HG03354 (cell line): ENCODE results near the gene NXPH3.

ENCODE experiments used
- ATAC-seq: cut with Tn5 transposase; IDR thresholded peaks from one replicate; pipeline ENCODE4 v1.9.1; 2021; ENCODE audit warnings: mild to moderate bottlenecking; ENCODE audit not compliant: unreplicated experiment, poor library complexity, severe bottlenecking

Gene NXPH3

DNA sequence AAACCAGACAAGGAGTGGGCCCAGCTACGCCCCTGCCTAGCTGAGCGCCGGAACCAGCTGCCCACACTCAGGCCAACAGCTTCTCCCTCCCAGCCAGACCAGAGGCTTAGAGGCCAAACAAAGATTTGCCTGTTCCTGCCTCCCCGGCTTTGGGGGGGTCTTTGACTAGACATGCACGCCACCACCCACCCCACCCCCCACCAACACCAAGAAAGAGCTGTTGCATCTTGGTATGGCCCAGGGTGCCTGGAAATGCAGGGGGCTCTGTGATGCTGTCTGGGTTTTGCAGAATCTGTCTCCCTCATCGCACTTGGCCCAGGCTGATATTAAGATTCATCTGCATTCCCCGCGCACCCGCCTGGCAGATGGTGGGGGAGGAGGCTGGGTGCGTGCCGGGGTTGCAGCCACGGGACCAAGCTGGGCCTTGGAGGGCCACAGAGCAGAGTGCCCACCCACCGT is 1.3 kb upstream of the NXPH3 start:
- no peak for ATAC-seq

- ATAC-seq = no peak
These were observed 559 bp upstream of the NXPH3 start for GRCh38 chr17:49574945-49575678.

GRCh38 chr17:49576088-49576916 is 631 bp downstream of the NXPH3 start:
- no peak for ATAC-seq

DNA sequence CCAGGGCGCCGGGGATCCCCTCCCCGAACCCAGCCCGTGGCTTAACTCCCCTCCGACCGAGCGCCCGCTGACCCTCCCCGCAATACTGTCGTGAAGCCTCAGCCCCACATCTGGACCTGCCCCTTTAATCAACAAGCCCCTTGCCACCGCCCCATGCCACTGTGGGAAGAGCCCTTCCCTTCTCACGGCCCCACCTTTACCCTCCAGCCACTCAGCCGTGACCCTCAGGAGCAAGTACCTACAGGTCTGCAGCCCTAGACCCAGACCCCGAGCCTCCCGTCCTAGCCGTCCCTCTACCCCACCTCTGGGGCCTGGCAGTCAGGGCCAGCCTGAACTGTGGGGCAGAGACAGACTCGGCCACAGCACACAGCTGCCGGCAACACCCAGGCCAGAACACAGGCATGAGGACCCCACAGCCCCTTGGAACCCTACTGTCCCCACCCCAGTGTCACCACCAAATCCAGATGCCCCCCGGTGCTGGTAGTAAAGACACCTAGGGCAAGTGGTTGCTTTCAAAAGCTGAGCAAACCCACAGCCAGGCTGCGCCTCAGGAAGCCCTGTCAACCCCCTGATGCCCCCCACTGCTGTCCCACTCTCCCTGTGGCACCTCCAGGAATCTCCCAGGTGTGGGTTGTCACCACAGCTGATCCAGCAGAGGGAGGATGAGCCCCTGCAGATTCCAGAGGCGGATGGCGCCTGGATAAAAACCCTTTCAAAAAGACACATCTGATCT is 1.4 kb downstream of the NXPH3 start:
- no peak for ATAC-seq

DNA sequence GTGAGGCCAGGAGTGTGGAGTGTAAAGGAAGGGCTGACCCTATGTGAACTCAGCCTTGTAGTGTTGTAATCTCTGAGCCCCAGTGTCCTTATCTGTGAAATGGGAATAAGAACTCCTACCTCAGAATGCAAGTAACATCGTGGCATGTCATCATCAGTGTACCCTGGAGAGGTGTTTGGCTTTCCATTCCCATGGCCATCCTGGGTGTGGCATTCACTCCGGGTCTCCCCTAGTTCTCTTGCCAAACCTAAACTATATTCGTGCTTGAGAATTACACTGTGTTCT is 1.9 kb downstream of the NXPH3 start:
- ATAC-seq = no peak

GRCh38 chr17:49577963-49578362 is 2.3 kb downstream of the NXPH3 start:
- ATAC-seq = no peak

DNA sequence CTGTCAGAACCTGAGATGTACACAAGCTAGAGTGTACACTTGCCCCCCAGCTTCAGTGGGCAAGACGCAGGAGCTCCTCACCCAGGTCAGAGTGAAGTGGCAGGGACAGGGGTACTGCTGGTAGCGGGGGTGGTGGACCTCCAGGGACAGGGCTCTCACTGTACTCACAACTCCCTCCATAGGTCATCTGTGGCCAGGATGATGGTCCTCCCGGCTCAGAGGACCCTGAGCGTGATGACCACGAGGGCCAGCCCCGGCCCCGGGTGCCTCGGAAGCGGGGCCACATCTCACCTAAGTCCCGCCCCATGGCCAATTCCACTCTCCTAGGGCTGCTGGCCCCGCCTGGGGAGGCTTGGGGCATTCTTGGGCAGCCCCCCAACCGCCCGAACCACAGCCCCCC is 2.7 kb downstream of the NXPH3 start:
- ATAC-seq = no peak

DNA sequence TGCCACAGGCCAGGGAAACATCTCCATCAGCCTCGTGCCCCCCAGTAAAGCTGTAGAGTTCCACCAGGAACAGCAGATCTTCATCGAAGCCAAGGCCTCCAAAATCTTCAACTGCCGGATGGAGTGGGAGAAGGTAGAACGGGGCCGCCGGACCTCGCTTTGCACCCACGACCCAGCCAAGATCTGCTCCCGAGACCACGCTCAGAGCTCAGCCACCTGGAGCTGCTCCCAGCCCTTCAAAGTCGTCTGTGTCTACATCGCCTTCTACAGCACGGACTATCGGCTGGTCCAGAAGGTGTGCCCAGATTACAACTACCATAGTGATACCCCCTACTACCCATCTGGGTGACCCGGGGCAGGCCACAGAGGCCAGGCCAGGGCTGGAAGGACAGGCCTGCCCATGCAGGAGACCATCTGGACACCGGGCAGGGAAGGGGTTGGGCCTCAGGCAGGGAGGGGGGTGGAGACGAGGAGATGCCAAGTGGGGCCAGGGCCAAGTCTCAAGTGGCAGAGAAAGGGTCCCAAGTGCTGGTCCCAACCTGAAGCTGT is 3.4 kb downstream of the NXPH3 start:
- ATAC-seq = no peak

DNA sequence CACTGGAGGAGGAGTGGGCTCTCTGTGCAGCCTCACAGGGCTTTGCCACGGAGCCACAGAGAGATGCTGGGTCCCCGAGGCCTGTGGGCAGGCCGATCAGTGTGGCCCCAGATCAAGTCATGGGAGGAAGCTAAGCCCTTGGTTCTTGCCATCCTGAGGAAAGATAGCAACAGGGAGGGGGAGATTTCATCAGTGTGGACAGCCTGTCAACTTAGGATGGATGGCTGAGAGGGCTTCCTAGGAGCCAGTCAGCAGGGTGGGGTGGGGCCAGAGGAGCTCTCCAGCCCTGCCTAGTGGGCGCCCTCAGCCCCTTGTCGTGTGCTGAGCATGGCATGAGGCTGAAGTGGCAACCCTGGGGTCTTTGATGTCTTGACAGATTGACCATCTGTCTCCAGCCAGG is 3.9 kb downstream of the NXPH3 start:
- ATAC-seq = no peak

- ATAC-seq = no peak
These were observed 4.5 kb downstream of the NXPH3 start for GRCh38 chr17:49580055-49580721.

GRCh38 chr17:49580981-49581647 is 5.4 kb downstream of the NXPH3 start:
- no peak for ATAC-seq

- no peak for ATAC-seq
These were observed 6.0 kb downstream of the NXPH3 start for GRCh38 chr17:49581648-49581998.

DNA sequence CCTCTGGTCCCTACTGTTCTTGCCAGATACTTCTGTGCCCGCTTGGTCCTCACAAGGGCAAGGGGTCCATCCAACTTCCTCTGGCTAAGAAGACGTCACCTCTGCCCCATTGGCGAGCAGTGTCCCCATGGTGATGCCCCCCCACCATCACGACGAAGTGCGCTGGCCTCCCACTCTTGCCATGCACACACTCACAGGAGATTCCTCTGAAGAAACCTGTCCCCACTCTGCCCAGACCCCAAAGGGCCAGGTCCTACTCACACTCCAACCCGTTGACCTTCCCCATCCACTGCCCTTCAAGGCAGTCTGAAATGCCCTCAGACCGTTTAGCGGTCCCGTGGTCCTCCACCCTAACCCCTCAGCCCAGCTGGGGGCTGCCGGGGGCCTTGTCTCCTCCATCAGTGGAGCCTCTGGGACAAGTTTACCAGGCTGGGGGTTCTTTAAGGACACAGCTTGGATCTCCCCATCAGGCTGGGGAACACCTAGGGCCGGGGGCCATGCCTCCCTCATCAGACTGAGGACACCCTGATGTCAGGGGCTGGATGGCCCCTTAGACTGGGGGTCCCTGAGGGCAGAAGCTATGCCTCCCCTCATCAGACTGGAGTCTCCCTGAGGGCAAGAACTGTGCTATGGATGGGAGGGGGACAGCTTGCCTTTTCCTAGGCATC is 6.5 kb downstream of the NXPH3 start:
- no peak for ATAC-seq

- no peak for ATAC-seq
These were observed 7.1 kb downstream of the NXPH3 start for GRCh38 chr17:49582789-49583188.

GRCh38 chr17:49583226-49583625 is 7.6 kb downstream of the NXPH3 start:
- no peak for ATAC-seq

- ATAC-seq = no peak
These were observed 8.2 kb downstream of the NXPH3 start for GRCh38 chr17:49583889-49584288.

GRCh38 chr17:49585422-49586027 is 9.9 kb downstream of the NXPH3 start:
- no peak for ATAC-seq

GRCh38 chr17:49587366-49588073 is 11.8 kb downstream of the NXPH3 start:
- no peak for ATAC-seq
